Measurements from ENCODE around the gene TEX10.
"Not testable (repeated sequence)": the region's sequence is repeated elsewhere in the genome, so short reads cannot be mapped to it uniquely, and the experiment has no call there.

Gene TEX10

GRCh38 chr9:100352727-100353505, at the start of gene TEX10:
Gene TEX10 (minus strand): TSS chr9:100352942. CDS start chr9:100349363, 3,579 bp downstream.
- peak; percentile 88 for DNase-seq

GRCh38 chr9:100401042-100401441, 48.3 kb upstream of the TEX10 start:
- DNase-seq, result no peak

GRCh38 chr9:100397529-100398266, 45.0 kb upstream of the TEX10 start:
- no peak for DNase-seq

- DNase-seq, result no peak
These were observed 44.0 kb upstream of the TEX10 start for GRCh38 chr9:100396769-100397168.

GRCh38 chr9:100394816-100395215, 42.1 kb upstream of the TEX10 start:
- DNase-seq, result no peak

- no peak for DNase-seq
These were observed 41.4 kb upstream of the TEX10 start for GRCh38 chr9:100394032-100394695.

- DNase-seq, result not testable (repeated sequence)
These were observed 40.2 kb upstream of the TEX10 start for GRCh38 chr9:100392989-100393388.

- DNase-seq, result no peak
These were observed 27.1 kb upstream of the TEX10 start for GRCh38 chr9:100379862-100380261.

GRCh38 chr9:100377015-100377414, 24.3 kb upstream of the TEX10 start:
- DNase-seq, result no peak

- no peak for DNase-seq
These were observed 22.9 kb upstream of the TEX10 start for GRCh38 chr9:100375658-100376057.

- no peak for DNase-seq
These were observed 19.9 kb upstream of the TEX10 start for GRCh38 chr9:100372648-100373047.

- DNase-seq, result no peak
These were observed 17.5 kb upstream of the TEX10 start for GRCh38 chr9:100370064-100370723.

- no peak for DNase-seq
These were observed 15.9 kb upstream of the TEX10 start for GRCh38 chr9:100368672-100369071.

GRCh38 chr9:100366121-100366520, 13.4 kb upstream of the TEX10 start:
- DNase-seq, result no peak

- no peak for DNase-seq
These were observed 11.3 kb upstream of the TEX10 start for GRCh38 chr9:100364013-100364412.

- DNase-seq, result no peak
These were observed 6.3 kb upstream of the TEX10 start for GRCh38 chr9:100359057-100359456.

- DNase-seq, result no peak
These were observed 4.8 kb upstream of the TEX10 start for GRCh38 chr9:100357501-100357900.

- no peak for DNase-seq
These were observed 2.8 kb upstream of the TEX10 start for GRCh38 chr9:100355561-100355960.

GRCh38 chr9:100354121-100354800, 1.5 kb upstream of the TEX10 start:
- no peak for DNase-seq

GRCh38 chr9:100352201-100352726, 478 bp downstream of the TEX10 start:
- DNase-seq, result peak; percentile 43

- no peak for DNase-seq
These were observed 1.2 kb downstream of the TEX10 start for GRCh38 chr9:100351508-100351907.

GRCh38 chr9:100350188-100350587, 2.6 kb downstream of the TEX10 start:
- no peak for DNase-seq
